ENCODE results near the gene LAMC1.
"Not testable (repeated sequence)": the region's sequence is repeated elsewhere in the genome, so short reads cannot be mapped to it uniquely, and the experiment has no call there.

The LAMC1 gene

GRCh38 chr1:183040547-183040971 is 17.3 kb downstream of the LAMC1 start:
- in situ Hi-C loops (cut with MboI; ENCODE audit: low sequenced_read_pairs) = no loop called here

- in situ Hi-C loops (cut with MboI; ENCODE audit: low sequenced_read_pairs) = no loop called here
These were observed 20.0 kb downstream of the LAMC1 start for GRCh38 chr1:183043254-183043653.

GRCh38 chr1:183043872-183044854 is 20.9 kb downstream of the LAMC1 start:
- in situ Hi-C loops (cut with MboI; ENCODE audit: low sequenced_read_pairs) = no loop called here

- in situ Hi-C loops (cut with MboI; ENCODE audit: low sequenced_read_pairs) = no loop called here
These were observed 21.9 kb downstream of the LAMC1 start for GRCh38 chr1:183044893-183045649.

DNA sequence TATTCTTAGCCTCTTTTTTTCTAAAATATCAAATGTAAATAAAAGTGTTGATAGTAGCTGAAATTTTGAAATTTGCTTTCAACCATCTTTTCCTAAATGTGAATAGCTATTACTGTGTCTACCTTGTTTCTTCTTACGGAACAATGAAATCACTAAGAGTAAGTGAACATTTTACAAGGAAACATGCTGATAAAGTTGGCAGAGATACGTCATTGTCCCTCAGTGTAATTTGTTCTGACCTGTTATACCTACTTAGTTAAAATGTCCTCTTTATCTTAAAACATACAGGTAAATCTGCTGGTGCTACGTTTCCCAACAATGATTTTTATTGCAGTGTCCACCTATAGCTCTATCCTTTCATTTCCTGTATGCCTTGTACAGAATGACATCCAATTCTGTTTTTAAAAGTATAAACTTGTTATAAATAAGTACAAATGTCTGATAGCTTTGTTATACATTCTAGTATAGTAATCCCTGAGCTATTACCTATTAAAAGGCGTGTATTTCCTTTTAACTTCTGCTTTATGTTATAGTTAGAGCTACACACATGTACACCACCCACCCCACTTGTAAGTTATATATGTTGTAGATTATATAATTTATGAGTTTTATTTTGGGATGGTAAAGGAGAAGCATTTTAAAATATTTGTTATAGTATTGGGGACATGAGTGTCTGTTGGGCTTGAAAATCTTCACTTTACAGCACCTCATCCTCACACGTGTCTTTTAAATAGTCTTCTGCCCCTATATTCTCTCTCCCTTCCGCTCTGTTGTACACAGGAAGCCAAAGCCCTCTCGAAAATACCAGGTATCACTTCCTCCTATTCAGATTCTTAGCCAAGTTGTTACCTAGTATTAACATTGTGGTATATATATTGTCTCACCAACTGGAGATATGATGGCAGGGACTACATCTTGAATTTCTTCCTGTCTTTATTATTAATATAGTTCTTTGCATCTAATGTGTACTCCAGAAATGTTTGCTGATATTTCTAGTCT is 25.2 kb downstream of the LAMC1 start:
- in situ Hi-C loops (cut with MboI; ENCODE audit: low sequenced_read_pairs) = no loop called here

GRCh38 chr1:183051546-183051945 is 28.3 kb downstream of the LAMC1 start:
- in situ Hi-C loops (cut with MboI; ENCODE audit: low sequenced_read_pairs) = no loop called here

- in situ Hi-C loops (cut with MboI; ENCODE audit: low sequenced_read_pairs) = no loop called here
These were observed 29.6 kb downstream of the LAMC1 start for GRCh38 chr1:183052861-183053260.

DNA sequence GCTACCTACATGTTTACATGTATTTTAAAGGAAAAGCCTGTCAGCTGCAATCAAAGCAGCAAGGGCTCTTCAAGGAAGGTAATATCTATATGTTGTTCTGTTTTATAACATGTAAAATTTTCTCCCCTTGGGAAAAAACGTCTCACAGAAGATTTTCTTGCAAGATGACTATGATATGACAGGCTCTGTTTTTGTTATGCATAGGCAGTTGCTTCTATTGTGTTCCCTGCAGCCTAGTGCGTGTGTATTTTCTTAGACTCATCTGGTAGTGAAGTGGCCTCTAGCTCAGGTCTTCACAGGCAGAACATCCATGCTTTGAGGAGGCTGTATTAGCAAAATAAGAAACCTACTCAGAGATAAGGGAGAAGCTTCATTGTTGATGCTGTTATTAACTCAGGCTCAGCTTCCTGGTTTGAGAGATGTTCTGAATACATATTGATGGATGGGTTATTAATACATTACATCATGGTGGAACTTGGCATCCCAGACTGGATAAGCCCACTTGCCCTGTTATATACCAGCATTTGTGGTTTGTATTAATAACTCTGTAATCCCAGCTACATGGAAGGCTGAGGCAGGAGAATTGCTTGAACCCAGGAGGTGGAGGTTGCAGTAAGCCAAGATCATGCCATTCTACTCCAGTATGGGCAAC is 35.8 kb downstream of the LAMC1 start:
- in situ Hi-C loops (cut with MboI; ENCODE audit: low sequenced_read_pairs) = no loop called here

DNA sequence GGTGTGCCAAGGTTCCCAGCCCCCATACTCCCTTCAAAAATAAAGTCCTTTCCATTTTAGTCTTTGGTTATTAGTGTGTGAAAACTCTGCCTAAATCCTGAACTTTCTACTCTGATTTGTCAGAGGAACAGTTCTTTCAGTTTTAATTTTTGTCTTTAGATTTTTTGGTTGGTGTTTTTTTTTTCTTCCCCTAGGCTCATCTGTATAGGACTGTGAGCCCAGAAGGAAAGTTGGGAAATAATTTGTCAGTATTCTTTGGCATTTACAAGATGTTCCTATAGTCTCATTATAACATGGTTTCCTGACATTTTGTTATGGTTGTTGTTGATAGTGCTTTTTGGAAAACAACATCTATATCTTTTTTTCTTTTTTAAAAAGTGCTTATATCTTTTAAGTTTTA is 38.0 kb downstream of the LAMC1 start:
- in situ Hi-C loops (cut with MboI; ENCODE audit: low sequenced_read_pairs) = no loop called here

GRCh38 chr1:183063349-183063748 is 40.1 kb downstream of the LAMC1 start:
- in situ Hi-C loops (cut with MboI; ENCODE audit: low sequenced_read_pairs) = no loop called here

GRCh38 chr1:183065168-183065706 is 42.0 kb downstream of the LAMC1 start:
- in situ Hi-C loops (cut with MboI; ENCODE audit: low sequenced_read_pairs) = no loop called here

DNA sequence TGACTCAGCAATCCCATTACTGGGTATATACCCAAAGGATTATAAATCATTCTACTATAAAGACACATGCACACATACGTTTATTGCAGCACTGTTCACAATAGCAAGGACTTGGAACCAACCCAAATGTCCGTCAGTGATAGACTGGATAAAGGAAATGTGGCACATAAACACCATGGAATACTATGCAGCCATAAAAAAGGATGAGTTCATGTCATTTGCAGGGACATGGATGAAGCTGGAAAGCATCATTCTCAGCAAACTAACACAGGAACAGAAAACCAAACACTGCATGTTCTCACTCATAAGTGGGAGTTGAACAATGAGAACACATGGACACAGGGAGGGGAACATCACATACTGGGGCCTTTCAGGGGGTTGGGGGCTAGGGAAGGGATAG is 43.2 kb downstream of the LAMC1 start:
- in situ Hi-C loops (cut with MboI; ENCODE audit: low sequenced_read_pairs) = not testable (repeated sequence)

GRCh38 chr1:183069562-183070216 is 46.5 kb downstream of the LAMC1 start:
- in situ Hi-C loops (cut with MboI; ENCODE audit: low sequenced_read_pairs) = no loop called here

DNA sequence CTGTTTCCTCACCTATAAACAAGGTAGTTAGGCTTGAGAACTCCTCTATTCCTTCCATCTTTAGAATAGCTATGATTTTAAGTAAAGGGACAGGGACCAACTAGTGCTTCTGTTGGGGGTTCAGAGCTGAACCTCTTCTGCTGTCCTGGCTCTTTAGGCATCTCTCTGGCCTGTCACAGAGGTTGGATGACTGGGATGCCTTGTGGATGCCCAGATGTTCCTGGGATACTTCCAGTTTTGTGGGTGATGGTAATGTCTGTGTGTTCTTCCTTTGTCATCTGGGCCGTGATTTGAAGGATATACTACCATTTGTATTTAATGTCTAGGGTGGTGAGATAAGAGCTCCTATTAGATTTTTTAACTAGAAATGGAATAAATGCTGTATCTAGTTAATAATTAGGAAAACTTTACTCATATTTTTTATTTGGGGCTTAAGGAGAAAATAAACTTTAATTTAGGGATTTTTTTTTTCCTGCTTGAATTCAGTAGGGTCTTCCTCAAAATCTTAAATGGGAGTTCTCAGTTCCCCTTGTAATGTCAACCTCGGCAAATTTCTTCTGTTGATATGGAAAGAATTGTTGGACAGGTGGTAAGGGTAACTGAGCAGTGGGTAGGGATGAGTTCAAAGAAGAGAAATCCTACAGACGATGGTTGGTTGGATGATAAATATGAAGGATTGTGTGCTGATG is 47.2 kb downstream of the LAMC1 start:
- in situ Hi-C loops (cut with MboI; ENCODE audit: low sequenced_read_pairs) = no loop called here

- in situ Hi-C loops (cut with MboI; ENCODE audit: low sequenced_read_pairs) = no loop called here
These were observed 47.9 kb downstream of the LAMC1 start for GRCh38 chr1:183070923-183071618.

DNA sequence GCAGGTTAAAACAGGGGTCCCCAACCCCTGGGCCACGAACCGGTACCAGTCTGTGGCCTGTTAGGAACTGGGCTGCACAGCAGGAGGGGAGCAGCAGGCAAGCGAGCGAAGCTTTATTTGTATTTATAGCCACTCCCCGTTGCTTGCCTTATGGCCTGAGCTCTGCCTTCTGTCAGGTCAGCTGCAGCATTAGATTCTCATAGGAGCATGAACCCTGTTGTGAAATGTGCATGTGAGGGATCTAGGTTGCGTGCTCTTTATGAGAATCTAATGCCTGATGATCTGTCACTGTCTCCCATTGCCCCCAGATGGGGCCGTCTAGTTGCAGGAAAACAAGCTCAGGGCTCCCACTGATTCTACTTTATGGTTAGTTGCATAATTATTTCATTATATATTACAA is 49.4 kb downstream of the LAMC1 start:
- in situ Hi-C loops (cut with MboI; ENCODE audit: low sequenced_read_pairs) = not testable (repeated sequence)

DNA sequence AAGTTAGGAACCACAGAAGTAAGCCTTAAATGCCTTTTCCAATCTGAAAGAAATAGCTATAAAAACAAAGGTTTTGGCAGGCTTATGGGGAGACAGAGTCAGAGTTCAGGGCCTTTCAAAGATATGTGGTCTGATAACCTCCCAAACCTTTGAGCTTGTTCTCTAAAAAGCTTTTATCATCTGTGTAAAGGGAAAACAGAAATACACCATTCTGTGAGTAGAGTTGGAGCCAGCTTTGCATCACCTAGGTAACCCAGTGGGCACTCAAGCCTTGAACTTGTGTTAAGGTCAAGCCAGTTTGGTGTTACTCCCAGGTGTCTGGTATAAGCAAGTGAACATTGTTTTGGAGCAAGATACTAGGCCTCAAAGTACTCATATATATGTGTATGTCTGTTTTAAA is 50.1 kb downstream of the LAMC1 start:
- in situ Hi-C loops (cut with MboI; ENCODE audit: low sequenced_read_pairs) = no loop called here

- in situ Hi-C loops (cut with MboI; ENCODE audit: low sequenced_read_pairs) = no loop called here
These were observed 51.0 kb downstream of the LAMC1 start for GRCh38 chr1:183074215-183074614.

Data from HL-60/S4 (cell line).